CD14-positive monocyte (primary cell): ENCODE measurements around the gene ZNF672. TPM values are rescaled to one million over a fixed set of nuclear protein-coding genes. Genes with fewer than 3 reads are reported as not detected.

Source experiments
- DNase-seq, 3 donors: peaks; one replicate each; pipeline ENCODE4 v3.0.0-alpha.2; 2011 to 2022
- H2AFZ ChIP-seq: 2 replicates; pipeline ENCODE4 v1.6.0; 2012; ENCODE audit warnings: mild to moderate bottlenecking, low read depth, low read length, inconsistent platforms; ENCODE audit not compliant: insufficient read depth, poor library complexity, severe bottlenecking
- H3K27ac ChIP-seq, 2 donors: 1 replicate in 1 of 2; 2 replicates in 1 of 2; pipeline ENCODE4 v1.5.1; 2012 to 2013; ENCODE audit warnings: low read length in 2 of 2, control low read depth in 1 of 2, inconsistent platforms in 1 of 2, low read depth in 1 of 2, mild to moderate bottlenecking in 1 of 2
- H3K27me3 ChIP-seq, 2 donors: one replicate each; pipeline versions ENCODE4 v1.6.0 to v1.6.1; 2011 to 2013; ENCODE audit warnings: low read length in 2 of 2; ENCODE audit not compliant: control insufficient read depth in 2 of 2, insufficient read depth in 2 of 2
- H3K36me3 ChIP-seq, 2 donors: replicated peaks in 1 of 2; 1 replicate in 1 of 2; 2 replicates in 1 of 2; pipeline versions ENCODE4 v1.5.1 to v1.6.1; 2012 to 2013; ENCODE audit warnings: low read length in 2 of 2, control low read depth in 1 of 2, inconsistent platforms in 1 of 2, mild to moderate bottlenecking in 1 of 2; ENCODE audit not compliant: insufficient read depth in 2 of 2, control insufficient read depth in 1 of 2
- H3K4me1 ChIP-seq, 2 donors: 1 replicate in 1 of 2; 2 replicates in 1 of 2; pipeline versions ENCODE4 v1.5.1 to v1.6.1; 2012 to 2013; ENCODE audit warnings: low read length in 2 of 2, control low read depth in 1 of 2, inconsistent platforms in 1 of 2, mild to moderate bottlenecking in 1 of 2, moderate library complexity in 1 of 2; ENCODE audit not compliant: insufficient read depth in 2 of 2, control insufficient read depth in 1 of 2
- H3K4me2 ChIP-seq: replicated peaks from 2 replicates; pipeline ENCODE3; 2012; ENCODE audit warnings: low read length, moderate library complexity, mild to moderate bottlenecking; ENCODE audit not compliant: poor library complexity, severe bottlenecking; ENCODE audit errors: extremely low read depth
- H3K4me3 ChIP-seq, 3 experiments: fragments of 200-600 bp in 1 of 3; sonication (generic) in 1 of 3; replicated peaks in 1 of 3; 1 replicate in 2 of 3; 2 replicates in 1 of 3; pipeline ENCODE4 v1.5.1; 2011 to 2013; ENCODE audit warnings: low read length in 3 of 3, mild to moderate bottlenecking in 3 of 3, control low read depth in 2 of 3, low read depth in 2 of 3, inconsistent platforms in 1 of 3, moderate library complexity in 1 of 3
- H3K79me2 ChIP-seq: 2 replicates; pipeline ENCODE4 v1.6.0; 2012; ENCODE audit warnings: mild to moderate bottlenecking, control low read depth, inconsistent platforms, low read length, moderate library complexity; ENCODE audit not compliant: insufficient read depth
- H3K9ac ChIP-seq: 2 replicates; pipeline ENCODE4 v1.6.0; 2017; ENCODE audit warnings: low read length, mild to moderate bottlenecking; ENCODE audit not compliant: insufficient read depth, poor library complexity, severe bottlenecking
- H3K9me3 ChIP-seq, 2 donors: replicated peaks in 1 of 2; 1 replicate in 1 of 2; 2 replicates in 1 of 2; pipeline versions ENCODE4 v1.5.1 to v1.6.1; 2012 to 2013; ENCODE audit warnings: low read length in 2 of 2, control low read depth in 1 of 2; ENCODE audit not compliant: control insufficient read depth in 1 of 2, insufficient read depth in 1 of 2
- H4K20me1 ChIP-seq: 2 replicates; pipeline ENCODE4 v1.6.0; 2012; ENCODE audit warnings: mild to moderate bottlenecking, low read length, control low read depth, moderate library complexity; ENCODE audit not compliant: insufficient read depth
- H3K27ac Mint-ChIP-seq, 7 donors: one replicate each; pipeline ENCODE4 v1.8.0; 2020; ENCODE audit warnings: mild to moderate bottlenecking in 7 of 7, mixed read lengths in 7 of 7, moderate library complexity in 6 of 7, inconsistent platforms in 2 of 7
- H3K27me3 Mint-ChIP-seq, 3 donors: one replicate each; pipeline ENCODE4 v1.8.0; 2021 to 2022; ENCODE audit warnings: low read depth in 3 of 3, mild to moderate bottlenecking in 3 of 3, mixed read lengths in 3 of 3, moderate library complexity in 3 of 3, inconsistent platforms in 1 of 3
- H3K36me3 Mint-ChIP-seq, 2 donors: one replicate each; pipeline ENCODE4 v1.8.0; 2020; ENCODE audit warnings: mixed read lengths in 2 of 2, inconsistent platforms in 1 of 2, mild to moderate bottlenecking in 1 of 2
- H3K4me1 Mint-ChIP-seq: one replicate; pipeline ENCODE4 v1.8.0; 2020; ENCODE audit warnings: mild to moderate bottlenecking, mixed read lengths
- H3K4me3 Mint-ChIP-seq, 2 donors: one replicate each; pipeline ENCODE4 v1.8.0; 2020; ENCODE audit warnings: mild to moderate bottlenecking in 2 of 2, mixed read lengths in 2 of 2, moderate library complexity in 1 of 2
- H3K9me3 Mint-ChIP-seq, 7 donors: one replicate each; pipeline ENCODE4 v1.8.0; 2020 to 2022; ENCODE audit warnings: mixed read lengths in 7 of 7, mild to moderate bottlenecking in 6 of 7, moderate library complexity in 6 of 7, inconsistent platforms in 2 of 7
- WGBS: methylation state at CpG from one replicate; pipeline ENCODE4 v1.1.5; 2013; ENCODE audit warnings: missing lambda C conversion rate; ENCODE audit not compliant: insufficient coverage; 5-methylcytosine and 5-hydroxymethylcytosine counted together
- intact Hi-C, 2 donors: fragments of 100-400 bp; cut with micrococcal nuclease; formaldehyde crosslinking; loops; one replicate each; pipeline versions ENCODE4 v1.15.0 to v1.15.1; 2023
- polyA plus RNA-seq, 3 donors: library from polyadenylated mRNA; depleted of rRNA in 1 of 3; unstranded in 2 of 3; stranded (reverse) in 1 of 3; fragments of 300-500 nt in 2 of 3; fragments of >200 nt in 1 of 3; fragmentation: Illumina TruSeq in 2 of 3; gene quantifications; 1 replicate in 2 of 3; 2 replicates in 1 of 3; pipeline ENCODE4 v1.2.3, GENCODE V29; 2012 to 2021
- TF ChIP-seq, protein P1 (sequence below): fragments of 200-600 bp; IDR thresholded peaks from one replicate; pipeline ENCODE4 v1.8.0; 2022; ENCODE audit warnings: antibody characterized with exemption, mild to moderate bottlenecking

ZNF672 gene
- polyA plus RNA-seq, 3 donors = 21.2 to 23.9 (median 23.4) TPM

DNA sequence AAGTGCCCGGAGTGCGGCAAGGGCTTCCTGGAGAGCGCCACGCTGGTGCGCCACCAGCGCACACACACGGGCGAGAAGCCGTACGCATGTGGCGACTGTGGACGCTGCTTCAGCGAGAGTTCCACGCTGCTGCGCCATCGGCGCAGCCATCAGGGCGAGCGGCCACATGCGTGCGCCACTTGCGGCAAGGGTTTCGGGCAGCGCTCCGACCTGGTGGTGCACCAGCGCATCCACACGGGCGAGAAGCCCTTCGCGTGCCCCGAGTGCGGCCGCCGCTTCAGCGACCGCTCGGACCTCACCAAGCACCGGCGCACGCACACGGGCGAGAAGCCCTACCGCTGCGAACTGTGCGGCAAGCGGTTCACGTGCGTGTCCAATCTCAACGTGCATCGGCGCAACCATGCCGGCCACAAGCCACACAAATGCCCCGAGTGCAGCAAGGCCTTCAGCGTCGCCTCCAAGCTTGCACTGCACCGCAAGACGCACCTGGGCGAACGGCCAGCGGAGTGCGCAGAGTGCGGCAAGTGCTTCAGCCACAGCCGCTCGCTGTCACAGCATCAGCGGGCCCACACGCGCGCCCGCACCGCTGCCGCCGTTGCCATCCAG is 10.0 kb downstream of the ZNF672 start:
- Mint-ChIP-seq H3K36me3 (peaks cover 62 to 66% of the 10 kb centered on the region in 2 donors), H3K9me3 (peaks cover 0 to 5% (median 0%) of the 10 kb centered on the region in 7 donors), H3K27ac (no peak overlapping the region), H3K4me1 (no peaks in the 10 kb centered on the region), H3K4me3 (no peak overlapping the region), H3K27me3 (peaks cover 0 to 2% (median 2%) of the 10 kb centered on the region in 3 donors)
- H3K9me3 ChIP-seq = no peaks in the 10 kb centered on the region
- no peak for DNase-seq
- H3K36me3 ChIP-seq = peaks cover 70 to 75% of the 10 kb centered on the region in 2 donors
- H3K9ac ChIP-seq = no peak overlapping the region
- H3K27ac ChIP-seq = no peak overlapping the region
- peaks cover 41% of the 10 kb centered on the region for H4K20me1 ChIP-seq
- TF ChIP-seq, protein P1, sequence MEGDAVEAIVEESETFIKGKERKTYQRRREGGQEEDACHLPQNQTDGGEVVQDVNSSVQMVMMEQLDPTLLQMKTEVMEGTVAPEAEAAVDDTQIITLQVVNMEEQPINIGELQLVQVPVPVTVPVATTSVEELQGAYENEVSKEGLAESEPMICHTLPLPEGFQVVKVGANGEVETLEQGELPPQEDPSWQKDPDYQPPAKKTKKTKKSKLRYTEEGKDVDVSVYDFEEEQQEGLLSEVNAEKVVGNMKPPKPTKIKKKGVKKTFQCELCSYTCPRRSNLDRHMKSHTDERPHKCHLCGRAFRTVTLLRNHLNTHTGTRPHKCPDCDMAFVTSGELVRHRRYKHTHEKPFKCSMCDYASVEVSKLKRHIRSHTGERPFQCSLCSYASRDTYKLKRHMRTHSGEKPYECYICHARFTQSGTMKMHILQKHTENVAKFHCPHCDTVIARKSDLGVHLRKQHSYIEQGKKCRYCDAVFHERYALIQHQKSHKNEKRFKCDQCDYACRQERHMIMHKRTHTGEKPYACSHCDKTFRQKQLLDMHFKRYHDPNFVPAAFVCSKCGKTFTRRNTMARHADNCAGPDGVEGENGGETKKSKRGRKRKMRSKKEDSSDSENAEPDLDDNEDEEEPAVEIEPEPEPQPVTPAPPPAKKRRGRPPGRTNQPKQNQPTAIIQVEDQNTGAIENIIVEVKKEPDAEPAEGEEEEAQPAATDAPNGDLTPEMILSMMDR = no peak
- H2AFZ ChIP-seq = no peak overlapping the region
- WGBS = 96% methylated on average over 69 of the region's 72 CpGs
- no peak overlapping the region for H3K4me2 ChIP-seq
- intact Hi-C loops = no loop called here
- peaks cover 6 to 9% of the 10 kb centered on the region in 2 donors for H3K4me1 ChIP-seq
- H3K27me3 ChIP-seq = no peaks in the 10 kb centered on the region
- H3K4me3 ChIP-seq = no peak overlapping the region
- peaks cover 15% of the 10 kb centered on the region for H3K79me2 ChIP-seq

DNA sequence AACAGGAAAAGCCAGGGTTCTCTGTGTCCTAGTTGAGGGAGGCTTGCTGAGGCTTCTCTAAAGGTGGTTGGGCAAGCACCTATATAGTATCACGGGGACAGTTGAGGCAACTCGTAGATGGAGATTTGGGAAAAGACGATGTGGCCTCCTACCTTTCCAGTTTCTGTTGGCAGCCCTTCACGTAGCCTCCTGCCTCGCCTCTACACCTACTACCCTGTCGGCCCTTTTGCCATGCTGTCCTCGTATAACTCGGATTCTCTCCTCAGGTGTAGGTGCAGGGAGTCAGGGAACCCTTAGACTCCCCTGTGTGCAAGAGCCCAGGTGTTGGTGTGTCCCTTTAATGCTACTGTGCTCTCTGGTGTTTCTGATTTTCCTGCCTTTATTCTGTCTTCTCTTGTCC is 10.6 kb downstream of the ZNF672 start:
- Histone ChIP-seq H3K9me3 (no peaks in the 10 kb centered on the region), H3K36me3 (peaks cover 67 to 73% of the 10 kb centered on the region in 2 donors), H3K27ac (no peak overlapping the region), H3K4me2 (no peak overlapping the region), H2AFZ (no peak overlapping the region), H3K27me3 (no peaks in the 10 kb centered on the region), H3K4me1 (peaks cover 6 to 10% of the 10 kb centered on the region in 2 donors), H3K79me2 (peaks cover 11% of the 10 kb centered on the region), H3K4me3 (no peak overlapping the region), H4K20me1 (peaks cover 42% of the 10 kb centered on the region), H3K9ac (no peak overlapping the region)
- H3K9me3 Mint-ChIP-seq = peaks cover 0 to 5% (median 0%) of the 10 kb centered on the region in 7 donors
- DNase-seq = no peak
- no peaks in the 10 kb centered on the region for H3K4me1 Mint-ChIP-seq
- 96% methylated on average over 4 of the region's 8 CpGs for WGBS
- intact Hi-C loops = no loop called here
- TF ChIP-seq, protein P1 = no peak
- no peak overlapping the region for H3K4me3 Mint-ChIP-seq
- H3K27ac Mint-ChIP-seq = no peak overlapping the region
- H3K36me3 Mint-ChIP-seq = peaks cover 62 to 66% of the 10 kb centered on the region in 2 donors
- peaks cover 0 to 2% (median 2%) of the 10 kb centered on the region in 3 donors for H3K27me3 Mint-ChIP-seq
